ENCODE results near the gene ZBTB11.
"Not testable (repeated sequence)": the region's sequence is repeated elsewhere in the genome, so short reads cannot be mapped to it uniquely, and the experiment has no call there.

ZBTB11 gene

GRCh38 chr3:101693540-101693939 is 16.6 kb upstream of the ZBTB11 start:
- H3K27ac ChIP-seq (replicated peaks); H3K27me3 ChIP-seq (ENCODE audit: insufficient read depth, poor library complexity, severe bottlenecking); H3K4me3 ChIP-seq (replicated peaks; ENCODE audit: insufficient read depth, low read length): not testable (repeated sequence)
- peak in 1 of 2 experiments; percentile 71 for DNase-seq (ENCODE audit: low read depth in 1 of 2, low spot score in 1 of 2)
- peak; percentile 59 for TF ChIP-seq CTCF (IDR thresholded peaks at IDR 0.05; ENCODE audit: insufficient read depth, low read length)

- H3K27me3 ChIP-seq (ENCODE audit: insufficient read depth, poor library complexity, severe bottlenecking); DNase-seq (ENCODE audit: low read depth in 1 of 2, low spot score in 1 of 2); H3K4me3 ChIP-seq (replicated peaks; ENCODE audit: insufficient read depth, low read length); H3K27ac ChIP-seq (replicated peaks): not testable (repeated sequence)
Observed at GRCh38 chr3:101691685-101692671, 15.0 kb upstream of the ZBTB11 start.

GRCh38 chr3:101690972-101691371 is 14.0 kb upstream of the ZBTB11 start:
- H3K4me3 ChIP-seq (replicated peaks; ENCODE audit: insufficient read depth, low read length): no peak overlapping the region
- peak in 1 of 2 experiments; percentile 21 for DNase-seq (ENCODE audit: low read depth in 1 of 2, low spot score in 1 of 2)
- peak; percentile 29; the same call in 1 of the 2 replicates for TF ChIP-seq SPI1 (IDR thresholded peaks at IDR 0.05; ENCODE audit: borderline replicate concordance, low read depth)
- TF ChIP-seq CTCF (IDR thresholded peaks at IDR 0.05; ENCODE audit: insufficient read depth, low read length): no peak
- no peak for TF ChIP-seq POLR2AphosphoS5 (IDR thresholded peaks at IDR 0.05; ENCODE audit: low read depth)
- no peak for TF ChIP-seq REST (IDR thresholded peaks at IDR 0.05; ENCODE audit: insufficient replicate concordance, low read depth)
- no peak for TF ChIP-seq GABPA (IDR thresholded peaks at IDR 0.05; ENCODE audit: low read depth)
- no peak overlapping the region for H3K27ac ChIP-seq (replicated peaks)
- H3K27me3 ChIP-seq (ENCODE audit: insufficient read depth, poor library complexity, severe bottlenecking): no peaks in the 10 kb centered on the region

GRCh38 chr3:101689286-101689685 is 12.4 kb upstream of the ZBTB11 start:
- TF ChIP-seq CTCF (IDR thresholded peaks at IDR 0.05; ENCODE audit: insufficient read depth, low read length) (no peak), GABPA (IDR thresholded peaks at IDR 0.05; ENCODE audit: low read depth) (no peak), REST (IDR thresholded peaks at IDR 0.05; ENCODE audit: insufficient replicate concordance, low read depth) (no peak), POLR2AphosphoS5 (IDR thresholded peaks at IDR 0.05; ENCODE audit: low read depth) (no peak), SPI1 (IDR thresholded peaks at IDR 0.05; ENCODE audit: borderline replicate concordance, low read depth) (no peak)

More at GRCh38 chr3:101689286-101689685, 12.4 kb upstream of the ZBTB11 start:
- peak in 1 of 2 experiments; percentile 63 for DNase-seq (ENCODE audit: low read depth in 1 of 2, low spot score in 1 of 2)
- Histone ChIP-seq H3K27me3 (ENCODE audit: insufficient read depth, poor library complexity, severe bottlenecking) (no peaks in the 10 kb centered on the region), H3K27ac (replicated peaks) (peak overlapping the region; percentile 62), H3K4me3 (replicated peaks; ENCODE audit: insufficient read depth, low read length) (no peak overlapping the region)
